Pancreas (tissue), 10 donors: ENCODE data around the gene SPTB. TPM values are rescaled to one million over a fixed set of nuclear protein-coding genes. Genes with fewer than 3 reads are reported as not detected.

ENCODE experiments used
- ATAC-seq, 4 donors: fragments of 200-7000 bp; cut with Tn5 transposase; one replicate each; pipeline versions ENCODE4 v1.8.0 to v1.9.1; 2020; ENCODE audit warnings: mild to moderate bottlenecking in 4 of 4, moderate library complexity in 4 of 4
- DNase-seq, 6 donors: peaks; one replicate each; pipeline ENCODE4 v3.0.0-alpha.2; 2020
- FAIRE-seq: peaks from 2 replicates; lab custom pipeline; 2012; peaks lifted over from hg19 to GRCh38; lab: Jason Lieb, UNC
- H3K27ac ChIP-seq, 4 donors: fragments of 200-600 bp; sonication (generic); 1 replicate in 3 of 4; 2 replicates in 1 of 4; pipeline versions ENCODE4 v1.5.0 to v1.8.0; 2020
- H3K27me3 ChIP-seq, 4 donors: fragments of 200-600 bp; one replicate each; pipeline ENCODE4 v1.8.0; 2021
- H3K36me3 ChIP-seq, 3 donors: fragments of 200-600 bp; sonication (generic) in 1 of 3; one replicate each; pipeline versions ENCODE4 v1.5.0 to v1.8.0; 2020 to 2021
- H3K4me1 ChIP-seq, 3 donors: fragments of 200-600 bp; one replicate each; pipeline ENCODE4 v1.8.0; 2021
- H3K4me3 ChIP-seq, 4 donors: fragments of 200-600 bp; sonication (generic) in 2 of 4; one replicate each; pipeline versions ENCODE4 v1.5.0 to v1.8.0; 2020 to 2021
- H3K9me3 ChIP-seq, 4 donors: fragments of 200-600 bp; one replicate each; pipeline ENCODE4 v1.8.0; 2021
- CTCF ChIP-seq, 4 donors: fragments of 200-600 bp; sonication (generic) in 3 of 4; IDR thresholded peaks; one replicate each; pipeline versions ENCODE4 v1.5.0 to v1.8.0; 2021; ENCODE audit warnings: antibody characterized with exemption in 4 of 4
- WGBS, 2 donors: extraction: QIAGEN DNeasy Blood & Tissue Kit; methylation state at CpG; one replicate each; pipeline ENCODE4 v1.1.7; 2013; 5-methylcytosine and 5-hydroxymethylcytosine counted together
- intact Hi-C, 3 donors: fragments of 100-400 bp; cut with DNase I; formaldehyde crosslinking; loops; one replicate each; pipeline versions ENCODE4 v1.11.1 to v1.14.2; 2022
- polyA plus RNA-seq, 2 donors: library from polyadenylated mRNA; stranded (reverse); fragments of 200-250 nt; gene quantifications; one replicate each; pipeline ENCODE4 v1.2.3, GENCODE V29; 2013
- total RNA-seq, 6 donors: library from RNA; stranded (reverse); fragmentation: NEBNext Ultra II Directional in 4 of 6; extraction: Animal tissue kit (Norgen Biotek cat#: 25700) in 4 of 6; gene quantifications; one replicate each; pipeline versions ENCODE4 v1.2.1 to v1.2.4, GENCODE V29; 2021 to 2023
- donor health status: healthy with polysubstance abuse.
- donor health status: DM: no; HTN: no; CAD: no; lungs with moderate emphysema.
- donor health status: DM: no; HTN: no; CAD: no.
- donor health status: control.
- donor health status: control.
- donor health status: Bipolar disorder and iron deficiency.
- donor health status: DM: yes; HTN: yes; CAD: no.
- donor health status: DM: no; HTN: no; CAD: no.
- donor health status: DM: no; HTN: no; CAD: no.
- donor health status: DM: yes; HTN: yes; CAD: no.

Gene SPTB
- total and polyA plus RNA-seq, 8 donors: 0.73 to 6.5 (median 2.8) TPM

GRCh38 chr14:64816221-64816783 is 63.4 kb downstream of the SPTB start:
- peaks cover 0 to 10% (median 0%) of the 10 kb centered on the region in 3 donors for H3K4me1 ChIP-seq
- TF ChIP-seq CTCF (IDR thresholded peaks at IDR 0.05): no peak
- H3K27me3 ChIP-seq: no peaks in the 10 kb centered on the region
- no peak for DNase-seq
- H3K27ac ChIP-seq: no peak overlapping the region
- H3K36me3 ChIP-seq: no peaks in the 10 kb centered on the region
- no peak for FAIRE-seq
- no peaks in the 10 kb centered on the region for H3K9me3 ChIP-seq
- no peak for ATAC-seq
- 84 to 87% methylated on average over 6 of the region's 6 CpGs for WGBS, 2 donors
- no peak overlapping the region for H3K4me3 ChIP-seq
- intact Hi-C loops: no loop called here

GRCh38 chr14:64815257-64815656 is 64.5 kb downstream of the SPTB start:
- intact Hi-C loops: no loop called here
- no peak for ATAC-seq
- WGBS, 2 donors: 80 to 89% methylated on average over 7 of the region's 7 CpGs
- H3K27ac ChIP-seq: no peak overlapping the region
- H3K27me3 ChIP-seq: no peaks in the 10 kb centered on the region
- no peaks in the 10 kb centered on the region for H3K9me3 ChIP-seq
- no peak overlapping the region for H3K4me3 ChIP-seq
- no peaks in the 10 kb centered on the region for H3K36me3 ChIP-seq
- no peak for TF ChIP-seq CTCF (IDR thresholded peaks at IDR 0.05)
- no peak for FAIRE-seq
- peaks cover 0 to 10% (median 0%) of the 10 kb centered on the region in 3 donors for H3K4me1 ChIP-seq
- DNase-seq: no peak

GRCh38 chr14:64812412-64812811 is 67.3 kb downstream of the SPTB start:
- Histone ChIP-seq H3K9me3 (no peaks in the 10 kb centered on the region), H3K27me3 (no peaks in the 10 kb centered on the region), H3K4me1 (peaks cover 0 to 10% (median 0%) of the 10 kb centered on the region in 3 donors), H3K4me3 (no peak overlapping the region), H3K27ac (peak overlapping the region in 2 of 4 donors; percentile 27 to 33), H3K36me3 (no peaks in the 10 kb centered on the region)
- intact Hi-C loops: no loop called here
- FAIRE-seq (no peak), DNase-seq (peak; percentile 63 to 82 (median 72)), ATAC-seq (peak; percentile 89 to 98 (median 94))
- WGBS, 2 donors: 19 to 21% methylated on average over 8 of the region's 8 CpGs
- TF ChIP-seq CTCF (IDR thresholded peaks at IDR 0.05): no peak

- H3K27me3 ChIP-seq: no peaks in the 10 kb centered on the region
- no peak overlapping the region for H3K4me3 ChIP-seq
- DNase-seq: no peak
- no peak for FAIRE-seq
- H3K4me1 ChIP-seq: peaks cover 0 to 10% (median 0%) of the 10 kb centered on the region in 3 donors
- ATAC-seq: peak; percentile 26 to 52 (median 48)
- H3K27ac ChIP-seq: peak overlapping the region in 1 of 4 donors; percentile 33
- intact Hi-C loops: no loop called here
- no peak for TF ChIP-seq CTCF (IDR thresholded peaks at IDR 0.05)
- WGBS, 2 donors: 4 to 6% methylated on average over 1 of the region's 1 CpG
- no peaks in the 10 kb centered on the region for H3K9me3 ChIP-seq
- no peaks in the 10 kb centered on the region for H3K36me3 ChIP-seq
Observed at GRCh38 chr14:64811676-64812075, 68.0 kb downstream of the SPTB start.

- 89 to 90% methylated on average over 4 of the region's 4 CpGs for WGBS, 2 donors
- FAIRE-seq: no peak
- H3K9me3 ChIP-seq: no peaks in the 10 kb centered on the region
- H3K27me3 ChIP-seq: no peaks in the 10 kb centered on the region
- no peak overlapping the region for H3K4me3 ChIP-seq
- H3K36me3 ChIP-seq: no peaks in the 10 kb centered on the region
- TF ChIP-seq CTCF (IDR thresholded peaks at IDR 0.05): no peak
- DNase-seq: no peak
- intact Hi-C loops: no loop called here
- H3K4me1 ChIP-seq: peaks cover 0 to 19% (median 5%) of the 10 kb centered on the region in 3 donors
- ATAC-seq: no peak
- no peak overlapping the region for H3K27ac ChIP-seq
Observed at GRCh38 chr14:64808449-64808848, 71.3 kb downstream of the SPTB start.
